Activated T-helper 9 cell treated with anti-CD3 and anti-CD28 coated beads, Interleukin-2, amount 50 U/mL, for 16 hours (primary cell): ENCODE results near the gene OTUD1.
"Not testable (repeated sequence)": the region's sequence is repeated elsewhere in the genome, so short reads cannot be mapped to it uniquely, and the experiment has no call there.

ENCODE experiments used
- DNase-seq: peaks from one replicate; pipeline ENCODE4 v3.0.0-alpha.2; 2020; ENCODE audit warnings: low read depth

The OTUD1 gene, protein sequence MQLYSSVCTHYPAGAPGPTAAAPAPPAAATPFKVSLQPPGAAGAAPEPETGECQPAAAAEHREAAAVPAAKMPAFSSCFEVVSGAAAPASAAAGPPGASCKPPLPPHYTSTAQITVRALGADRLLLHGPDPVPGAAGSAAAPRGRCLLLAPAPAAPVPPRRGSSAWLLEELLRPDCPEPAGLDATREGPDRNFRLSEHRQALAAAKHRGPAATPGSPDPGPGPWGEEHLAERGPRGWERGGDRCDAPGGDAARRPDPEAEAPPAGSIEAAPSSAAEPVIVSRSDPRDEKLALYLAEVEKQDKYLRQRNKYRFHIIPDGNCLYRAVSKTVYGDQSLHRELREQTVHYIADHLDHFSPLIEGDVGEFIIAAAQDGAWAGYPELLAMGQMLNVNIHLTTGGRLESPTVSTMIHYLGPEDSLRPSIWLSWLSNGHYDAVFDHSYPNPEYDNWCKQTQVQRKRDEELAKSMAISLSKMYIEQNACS

GRCh38 chr10:23438547-23439451, at the start of gene OTUD1:
Gene OTUD1 (plus strand): TSS chr10:23439075. CDS start chr10:23439458, 383 bp downstream.
- DNase-seq: peak; percentile 88

GRCh38 chr10:23390408-23390807, 48.5 kb upstream of the OTUD1 start:
- not testable (repeated sequence) for DNase-seq

GRCh38 chr10:23390809-23391208, 48.1 kb upstream of the OTUD1 start:
- no peak for DNase-seq

- no peak for DNase-seq
Measured at GRCh38 chr10:23391821-23392220, 47.1 kb upstream of the OTUD1 start.

- DNase-seq: no peak
Measured at GRCh38 chr10:23395017-23395416, 43.9 kb upstream of the OTUD1 start.

DNA sequence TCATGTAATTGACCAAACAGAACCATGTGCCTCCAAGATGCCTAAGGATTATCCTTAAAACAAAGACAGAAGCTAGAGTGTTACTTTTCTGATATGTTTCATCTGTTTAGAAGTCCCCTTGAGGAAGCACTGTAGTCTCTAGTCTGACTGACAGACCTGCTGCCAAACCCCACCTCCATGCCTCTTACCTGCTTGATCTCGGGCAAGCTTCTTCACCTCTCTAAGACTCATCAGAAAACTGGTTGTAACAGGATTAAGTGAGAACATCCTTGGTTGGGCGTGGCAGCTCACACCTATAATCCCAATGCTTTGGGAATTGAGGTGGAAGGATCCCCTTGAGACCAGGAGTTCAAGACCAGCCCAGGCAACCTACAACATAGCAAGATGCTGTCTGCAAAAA, 42.2 kb upstream of the OTUD1 start:
- DNase-seq: no peak

DNA sequence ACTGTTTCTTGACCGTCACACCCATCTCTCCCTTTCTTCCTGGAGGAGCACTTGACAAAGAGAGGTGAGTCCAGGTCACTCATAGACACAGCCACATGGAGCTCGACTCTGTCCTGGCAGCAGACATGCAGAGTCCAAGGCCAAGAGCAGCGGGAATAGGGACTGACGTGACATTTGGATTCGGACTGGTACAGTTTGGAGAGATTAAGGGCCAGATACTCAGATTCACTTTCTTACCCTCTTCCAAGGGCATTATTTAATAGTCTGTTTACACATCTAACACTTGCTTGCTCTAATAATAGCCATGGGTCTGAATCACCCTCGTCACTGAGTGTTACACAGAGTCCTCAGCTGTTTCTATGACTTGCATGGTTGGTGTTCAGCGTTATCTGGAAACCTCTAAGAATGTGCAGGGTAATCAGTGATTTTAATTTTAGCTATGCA, 39.2 kb upstream of the OTUD1 start:
- DNase-seq: no peak

- no peak for DNase-seq
Measured at GRCh38 chr10:23402856-23403255, 36.0 kb upstream of the OTUD1 start.

- DNase-seq: no peak
Measured at GRCh38 chr10:23403278-23403677, 35.6 kb upstream of the OTUD1 start.

DNA sequence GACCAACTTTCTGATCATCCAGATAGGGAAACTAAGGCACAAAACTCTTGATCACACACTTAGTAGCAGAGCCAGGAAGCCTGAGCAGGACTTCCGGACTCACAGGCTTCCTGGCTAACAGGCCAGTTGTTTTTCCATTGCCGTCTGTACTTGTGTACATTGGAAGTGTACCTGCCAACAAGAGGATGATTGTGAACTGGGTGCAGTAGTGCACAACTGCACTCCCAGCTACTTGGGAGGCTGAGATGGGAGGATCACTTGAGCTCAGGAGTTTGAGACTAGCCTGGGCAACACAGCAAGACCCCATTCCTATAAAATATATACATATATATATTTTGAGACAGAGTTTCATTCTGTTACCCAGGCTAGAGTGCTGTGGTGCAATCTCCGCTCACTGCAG, 35.2 kb upstream of the OTUD1 start:
- DNase-seq: no peak

DNA sequence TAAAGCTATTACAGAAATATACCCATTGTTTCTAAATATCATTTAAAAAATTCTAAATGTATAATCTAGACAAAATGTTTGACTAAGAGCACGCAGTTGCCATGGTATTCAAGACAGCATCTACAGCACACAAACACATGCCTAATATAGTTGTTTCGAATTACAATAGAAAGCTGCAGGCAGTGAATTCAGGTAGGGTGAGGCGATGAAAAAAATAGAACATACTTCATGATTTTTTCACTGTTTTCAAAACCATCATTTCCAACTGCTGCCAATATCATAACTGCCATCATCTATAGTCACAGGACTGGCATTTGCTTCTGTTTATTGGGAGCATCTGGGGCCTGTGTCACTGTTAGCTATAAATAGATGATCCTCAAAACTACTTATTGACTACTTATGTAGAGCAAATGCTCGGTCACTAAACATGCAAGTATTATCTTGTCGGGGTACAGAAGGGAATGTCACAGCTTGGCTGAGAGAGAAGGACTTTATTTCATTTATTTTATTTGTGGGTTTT, 34.4 kb upstream of the OTUD1 start:
- DNase-seq: no peak

DNA sequence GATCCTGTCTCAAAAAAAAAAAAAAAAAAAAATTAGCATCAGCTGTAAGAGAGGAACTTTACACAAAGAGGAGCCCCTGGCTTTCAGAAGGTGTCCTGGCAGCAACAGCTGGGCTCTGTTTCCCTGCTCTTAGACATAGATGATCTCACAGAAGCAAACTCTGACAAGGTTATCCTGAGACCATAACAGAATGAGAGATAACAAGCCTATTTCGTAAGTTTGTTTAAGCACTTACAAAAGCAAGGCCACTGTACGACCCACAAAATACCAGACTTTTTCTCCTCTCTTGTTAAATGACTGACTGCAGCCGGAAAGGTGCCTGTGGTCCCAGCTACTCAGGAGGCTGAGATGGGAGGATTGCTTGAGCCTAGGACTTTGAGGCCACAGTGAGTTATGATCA, 33.3 kb upstream of the OTUD1 start:
- DNase-seq: no peak

DNA sequence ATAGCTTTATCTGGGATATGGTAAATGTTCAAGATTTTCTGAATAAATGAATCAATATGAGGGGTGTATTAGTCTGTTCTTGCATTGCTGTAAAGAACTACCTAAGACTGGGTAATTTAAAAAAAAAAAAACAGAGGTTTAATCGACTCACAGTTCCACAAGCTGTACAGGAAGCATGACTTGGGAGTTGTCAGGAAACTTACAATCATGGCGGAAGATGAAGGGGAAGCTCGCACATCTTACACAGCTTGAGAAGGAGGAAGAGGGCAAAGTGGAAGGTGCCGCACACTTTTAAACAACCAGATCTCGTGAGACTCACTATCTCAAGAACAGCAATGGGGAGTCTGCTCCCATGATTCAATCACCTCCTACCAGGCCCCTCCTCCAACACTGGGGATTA, 32.5 kb upstream of the OTUD1 start:
- no peak for DNase-seq

DNA sequence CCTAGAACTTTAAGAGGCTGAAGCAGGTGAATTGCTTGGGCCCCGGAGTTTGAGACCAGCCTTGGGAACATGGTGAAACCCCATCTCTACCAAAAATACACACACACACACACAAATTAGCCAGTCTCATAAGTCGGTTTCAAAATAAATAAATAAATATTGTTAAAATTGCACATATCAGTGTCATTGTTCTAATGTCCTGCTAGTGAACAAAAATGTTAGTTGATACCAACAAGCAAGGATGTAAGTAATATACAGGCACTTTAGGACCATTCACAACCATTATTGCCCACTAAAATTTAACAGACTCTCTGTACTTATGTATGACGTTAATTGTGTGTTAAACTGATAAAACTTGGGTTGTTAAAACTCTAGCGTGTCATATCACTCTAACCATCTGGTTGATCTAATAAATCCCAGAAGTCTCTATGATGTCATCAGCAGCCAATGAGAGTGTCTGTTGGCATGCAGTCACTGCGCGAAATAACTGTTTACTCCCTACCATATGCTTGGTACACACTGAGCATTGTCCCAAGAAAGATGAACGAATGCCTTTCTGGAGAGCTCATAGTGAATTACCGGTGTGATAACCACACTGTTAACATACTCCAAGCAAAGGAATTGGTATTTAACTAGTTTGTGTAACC, 30.4 kb upstream of the OTUD1 start:
- DNase-seq: no peak

- DNase-seq: no peak
Measured at GRCh38 chr10:23412223-23412622, 26.7 kb upstream of the OTUD1 start.

DNA sequence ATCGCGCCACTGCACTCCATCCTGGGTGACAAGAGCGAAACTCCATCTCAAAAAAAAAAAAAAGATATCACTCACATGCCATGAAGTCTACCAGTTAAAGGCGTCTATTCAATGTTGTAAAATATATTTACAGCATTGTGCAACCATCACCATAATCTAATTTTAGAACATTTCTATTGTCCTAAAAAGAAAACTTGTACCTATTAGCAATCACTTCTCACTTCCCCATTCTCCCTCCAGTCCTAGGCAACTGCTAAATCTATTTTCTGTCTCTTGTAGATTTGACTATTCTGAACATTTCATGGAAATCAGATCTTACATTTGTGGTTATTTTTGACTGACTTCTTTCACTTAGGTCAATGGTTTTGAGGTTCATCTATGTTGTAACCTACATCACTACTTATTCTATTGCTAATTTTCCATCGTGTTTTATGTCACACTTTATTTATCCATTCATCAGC, 25.2 kb upstream of the OTUD1 start:
- no peak for DNase-seq

DNA sequence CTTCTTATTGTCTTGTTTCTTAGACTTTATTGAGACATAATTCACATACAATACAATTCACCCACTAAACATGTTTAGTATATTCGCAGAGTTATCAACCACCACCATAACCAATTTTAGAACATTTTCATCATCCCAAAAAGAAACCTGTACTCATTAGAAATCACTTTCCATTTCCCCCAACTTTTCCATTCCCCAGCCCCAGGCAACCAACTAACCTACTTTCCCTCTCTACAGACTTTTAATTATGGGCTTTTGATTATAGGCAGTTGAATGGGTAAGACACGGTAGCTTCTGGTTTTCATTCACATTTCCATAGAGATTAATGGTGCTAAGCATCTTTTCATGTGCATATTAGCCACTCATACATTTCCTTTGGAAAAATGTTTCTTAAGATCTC, 24.2 kb upstream of the OTUD1 start:
- no peak for DNase-seq

DNA sequence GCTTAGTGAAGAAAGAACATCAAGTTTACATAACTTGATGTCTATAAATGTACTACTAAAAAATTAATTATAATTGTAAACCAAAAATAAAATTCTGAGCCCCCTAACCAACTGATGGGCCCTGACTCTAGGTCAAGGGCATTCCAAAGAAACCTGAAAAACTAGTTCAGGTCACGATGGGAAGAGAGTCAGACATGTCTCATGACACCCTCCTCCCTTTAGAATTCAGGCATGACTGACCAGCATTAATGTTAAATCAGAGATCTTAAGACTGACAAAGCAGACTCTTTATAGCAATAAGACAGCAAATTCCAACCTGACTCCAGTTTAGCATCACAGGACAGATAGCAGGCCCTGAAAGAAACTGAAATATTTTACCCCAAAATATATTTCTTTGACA, 21.6 kb upstream of the OTUD1 start:
- no peak for DNase-seq

DNA sequence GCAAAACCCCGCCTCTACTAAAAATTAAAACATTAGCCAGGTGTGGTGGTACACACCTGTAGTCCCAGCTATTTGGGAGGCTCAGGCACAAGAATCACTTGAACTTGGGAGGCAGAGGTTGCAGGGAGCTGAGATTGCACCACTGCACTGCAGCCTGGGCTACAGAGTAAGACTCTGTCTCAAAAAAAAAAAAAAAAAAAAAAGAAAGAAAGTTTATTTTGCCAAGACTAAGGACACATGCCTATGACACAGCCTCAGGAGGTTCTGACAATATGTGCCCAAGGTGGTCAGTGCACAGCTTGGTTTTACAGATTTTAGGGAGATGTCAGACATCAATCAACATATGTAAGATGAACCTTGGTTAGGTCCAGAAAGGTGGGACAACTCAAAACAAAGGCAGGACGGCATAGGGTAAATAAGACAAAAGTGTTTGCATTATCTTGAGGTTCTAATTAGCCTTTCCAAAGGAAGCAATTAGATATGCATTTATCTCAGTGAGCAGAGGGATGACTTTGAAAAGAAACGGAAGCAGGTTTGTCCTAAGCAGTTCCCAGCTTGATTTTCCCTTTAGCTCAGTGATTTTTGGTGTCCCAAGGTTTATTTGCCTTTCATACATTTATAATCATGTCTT, 20.7 kb upstream of the OTUD1 start:
- no peak for DNase-seq

GRCh38 chr10:23419201-23419600, 19.7 kb upstream of the OTUD1 start:
- DNase-seq: no peak

DNA sequence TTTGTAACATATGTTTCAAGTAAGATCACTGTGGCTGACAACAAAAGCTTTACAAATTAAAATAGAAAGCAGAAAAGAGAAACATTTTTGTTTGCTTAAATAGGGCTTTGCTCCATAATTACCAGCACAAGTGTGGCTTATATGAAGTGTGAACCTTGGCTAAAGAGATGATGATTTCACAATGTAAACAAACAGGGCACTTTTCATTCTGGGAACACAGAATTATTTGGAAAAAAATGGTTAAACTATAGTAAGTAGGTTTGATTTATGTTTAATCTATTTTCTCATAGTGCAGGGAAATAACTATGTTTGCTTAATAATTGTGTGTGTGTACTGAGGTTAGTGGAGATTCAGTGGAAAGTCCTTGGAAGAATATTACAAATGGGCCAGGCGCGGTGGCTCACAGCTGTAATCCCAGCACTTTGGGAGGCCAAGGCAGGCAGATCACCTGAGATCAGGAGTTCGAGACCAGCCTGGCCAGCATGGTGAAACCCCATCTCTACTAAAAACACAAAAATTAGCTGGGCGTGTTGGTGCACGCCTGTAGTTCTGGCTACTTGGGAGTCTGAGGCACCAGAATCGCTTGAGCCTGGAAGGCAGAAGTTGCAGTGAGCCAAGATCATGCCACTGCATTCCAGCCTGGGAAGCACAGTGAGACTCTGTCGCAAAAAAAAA, 19.1 kb upstream of the OTUD1 start:
- no peak for DNase-seq
